HCT116 (cell line): ENCODE measurements around the gene DNAL4. TPM values are rescaled to one million over a fixed set of nuclear protein-coding genes. Genes with fewer than 3 reads are reported as not detected.

Experiments used
- ATAC-seq: fragments of 200-7000 bp; cut with Tn5 transposase; 2 replicates; pipeline ENCODE4 v1.9.1; 2020; ENCODE audit warnings: mild to moderate bottlenecking, moderate library complexity
- BruUV-seq: library from RNA; stranded (reverse); fragments of 400-500 nt; replicated peaks from 2 replicates; lab custom pipeline; 2021; lab: Mats Ljungman, UMichigan
- CTCF ChIA-PET: fragments of 300-600 bp; sonication (Branson Sonifier 250); formaldehyde crosslinking; loops from one replicate; lab custom pipeline; 2021; ENCODE audit warnings: antibody characterized with exemption; lab: Charles Lee
- POLR2A ChIA-PET: fragments of 300-600, 350-600 bp; sonication (Branson Sonifier 250); formaldehyde crosslinking; loops from one replicate; lab custom pipeline; 2021; ENCODE audit warnings: antibody characterized with exemption; lab: Charles Lee
- RAD21 ChIA-PET, 2 experiments: fragments of 300-600 bp; sonication (Branson Sonifier 250); formaldehyde crosslinking; loops; one replicate each; lab custom pipeline; 2023; ENCODE audit warnings: low total read pairs in 2 of 2; ENCODE audit not compliant: uncharacterized antibody in 2 of 2, unreplicated experiment in 2 of 2, low non-redundant PET in 1 of 2; lab: Charles Lee
- DNase-seq: peaks from one replicate; pipeline ENCODE4 v3.0.0-alpha.2; 2010; ENCODE audit warnings: low read depth, low spot score
- H2AFZ ChIP-seq: fragments of 200-600 bp; shearing (Covaris generic), sonication (generic); 2 replicates; pipeline ENCODE4 v1.6.1; 2017; ENCODE audit warnings: low read depth, mixed run types, mixed read lengths, antibody characterized with exemption, low read length; ENCODE audit not compliant: poor library complexity, severe bottlenecking
- H3K27ac ChIP-seq: 2 replicates; pipeline ENCODE4 v1.5.1; 2012; ENCODE audit warnings: low read depth, low read length
- H3K27me3 ChIP-seq: fragments of 200-600 bp; sonication (generic); 2 replicates; pipeline ENCODE4 v1.6.1; 2016; ENCODE audit warnings: mixed run types, low read length, mixed read lengths; ENCODE audit not compliant: insufficient read depth
- H3K36me3 ChIP-seq, 2 experiments: fragments of 200-500 bp in 1 of 2; fragments of 200-600 bp in 1 of 2; sonication (Bioruptor generic) in 1 of 2; sonication (generic) in 1 of 2; 2 replicates each; pipeline versions ENCODE4 v1.5.1 to v1.6.1; 2014 to 2016; ENCODE audit warnings: low read length in 2 of 2, inconsistent platforms in 1 of 2, mixed read lengths in 1 of 2, mixed run types in 1 of 2; ENCODE audit not compliant: insufficient read depth in 2 of 2, control insufficient read depth in 1 of 2
- H3K4me1 ChIP-seq, 2 experiments: fragments of 200-600 bp in 1 of 2; sonication (generic) in 1 of 2; 2 replicates each; pipeline versions ENCODE4 v1.5.1 to v1.6.1; 2012 to 2017; ENCODE audit warnings: low read length in 2 of 2, inconsistent platforms in 1 of 2, mild to moderate bottlenecking in 1 of 2, mixed read lengths in 1 of 2, mixed run types in 1 of 2, moderate library complexity in 1 of 2; ENCODE audit not compliant: insufficient read depth in 2 of 2, control insufficient read depth in 1 of 2
- H3K4me2 ChIP-seq: fragments of 200-600 bp; sonication (generic); 2 replicates; pipeline ENCODE4 v1.6.1; 2017; ENCODE audit warnings: mixed run types, low read length, mixed read lengths
- H3K4me3 ChIP-seq, 2 experiments: fragments of 200-600 bp in 1 of 2; sonication (generic) in 1 of 2; replicated peaks in 1 of 2; 2 replicates each; pipeline ENCODE4 v1.5.1; 2011 to 2016; ENCODE audit warnings: low read length in 2 of 2, control low read depth in 1 of 2, low read depth in 1 of 2, mild to moderate bottlenecking in 1 of 2, mixed read lengths in 1 of 2, mixed run types in 1 of 2
- H3K79me2 ChIP-seq: fragments of 200-600 bp; sonication (generic); 2 replicates; pipeline ENCODE4 v1.6.1; 2017; ENCODE audit warnings: mild to moderate bottlenecking, mixed run types, low read length, moderate library complexity, mixed read lengths; ENCODE audit not compliant: insufficient read depth
- H3K9ac ChIP-seq: fragments of 200-600 bp; sonication (generic); 2 replicates; pipeline ENCODE4 v1.6.1; 2016; ENCODE audit warnings: low read length, mixed read lengths
- H3K9me2 ChIP-seq: fragments of 200-600 bp; sonication (generic), shearing (Covaris generic); 2 replicates; pipeline ENCODE4 v1.6.1; 2017; ENCODE audit warnings: mixed run types, mild to moderate bottlenecking, moderate library complexity; ENCODE audit not compliant: insufficient read depth
- H3K9me3 ChIP-seq, 2 experiments: fragments of 200-500 bp in 1 of 2; fragments of 200-600 bp in 1 of 2; sonication (Bioruptor generic) in 1 of 2; sonication (generic) in 1 of 2; 2 replicates each; pipeline ENCODE4 v1.6.1; 2014 to 2017; ENCODE audit warnings: low read length in 2 of 2, mixed read lengths in 2 of 2, inconsistent platforms in 1 of 2, low read depth in 1 of 2, mild to moderate bottlenecking in 1 of 2, mixed run types in 1 of 2, moderate library complexity in 1 of 2; ENCODE audit not compliant: control insufficient read depth in 1 of 2, insufficient read depth in 1 of 2
- H4K20me1 ChIP-seq: fragments of 200-600 bp; sonication (generic), shearing (Covaris generic); 2 replicates; pipeline ENCODE4 v1.6.1; 2017; ENCODE audit warnings: mixed run types, mild to moderate bottlenecking, moderate library complexity; ENCODE audit not compliant: insufficient read depth
- CBX3 ChIP-seq: IDR thresholded peaks from 2 replicates; pipeline ENCODE4 v1.6.1; 2012; ENCODE audit warnings: low read depth
- CEBPB ChIP-seq: IDR thresholded peaks from 2 replicates; pipeline ENCODE4 v1.6.1; 2012; ENCODE audit warnings: low read depth
- ELF1 ChIP-seq: IDR thresholded peaks from 2 replicates; pipeline ENCODE4 v1.6.1; 2012; ENCODE audit warnings: low read depth, borderline replicate concordance
- JUND ChIP-seq: IDR thresholded peaks from 2 replicates; pipeline ENCODE4 v1.6.1; 2012
- POLR2A ChIP-seq: IDR thresholded peaks from 2 replicates; pipeline ENCODE4 v1.7.0; 2011; ENCODE audit warnings: borderline replicate concordance; ENCODE audit not compliant: insufficient read depth, insufficient read length; ENCODE audit errors: extremely low read depth
- SIN3A ChIP-seq: IDR thresholded peaks from 2 replicates; pipeline ENCODE4 v1.6.1; 2012; ENCODE audit warnings: low read depth
- SP1 ChIP-seq: IDR thresholded peaks from 2 replicates; pipeline ENCODE4 v1.6.1; 2012; ENCODE audit warnings: low read depth
- SRF ChIP-seq: IDR thresholded peaks from 2 replicates; pipeline ENCODE4 v1.6.1; 2012; ENCODE audit warnings: low read depth
- YY1 ChIP-seq: IDR thresholded peaks from 2 replicates; pipeline ENCODE4 v1.6.1; 2011; ENCODE audit warnings: low read length, low read depth, moderate library complexity, mild to moderate bottlenecking; ENCODE audit not compliant: insufficient replicate concordance; ENCODE audit errors: extremely low read depth
- ZFX ChIP-seq: fragments of 450-650 bp; IDR thresholded peaks from 2 replicates; pipeline ENCODE4 v1.6.1; 2017
- ZNF274 ChIP-seq: fragments of 200-500 bp; sonication (Bioruptor generic); IDR thresholded peaks from 2 replicates; pipeline ENCODE4 v1.6.1; 2014; ENCODE audit warnings: mild to moderate bottlenecking, low read depth, low read length, inconsistent platforms
- intact Hi-C: fragments of 100-400 bp; cut with micrococcal nuclease; formaldehyde crosslinking; loops from 2 replicates; pipeline ENCODE4 v1.10.0; 2022
- total RNA-seq: library from RNA; stranded (reverse); gene quantifications from one replicate; pipeline ENCODE4 v1.2.1, GENCODE V29; 2021; ENCODE audit not compliant: unreplicated experiment
- TF ChIP-seq, protein P1 (sequence below): IDR thresholded peaks from 2 replicates; pipeline ENCODE4 v1.6.1; 2012; ENCODE audit warnings: low read depth
- TF ChIP-seq, protein P2 (sequence below), 3 experiments: fragments of 200-600 bp in 1 of 3; sonication (generic) in 1 of 3; IDR thresholded peaks in 2 of 3; conservative IDR thresholded peaks in 1 of 3; 2 replicates each; pipeline ENCODE4 v1.5.1; 2012 to 2017; ENCODE audit warnings: low read depth in 2 of 3, low read length in 2 of 3, antibody characterized with exemption in 1 of 3, borderline replicate concordance in 1 of 3, control low read depth in 1 of 3, mild to moderate bottlenecking in 1 of 3, mixed read lengths in 1 of 3, mixed run types in 1 of 3, moderate library complexity in 1 of 3; ENCODE audit not compliant: insufficient read depth in 1 of 3
- TF ChIP-seq, protein P3 (sequence below): IDR thresholded peaks from 2 replicates; pipeline ENCODE4 v1.6.1; 2012
- TF ChIP-seq, protein P4 (sequence below): IDR thresholded peaks from 2 replicates; pipeline ENCODE4 v1.6.1; 2011; ENCODE audit warnings: mild to moderate bottlenecking, low read length, moderate library complexity; ENCODE audit not compliant: insufficient replicate concordance; ENCODE audit errors: extremely low read depth
- TF ChIP-seq, protein P5 (sequence below): IDR thresholded peaks from 2 replicates; pipeline ENCODE4 v1.6.1; 2012

Gene DNAL4
- total RNA-seq, 1 experiment from 2014 or later: 18.3 TPM

DNA sequence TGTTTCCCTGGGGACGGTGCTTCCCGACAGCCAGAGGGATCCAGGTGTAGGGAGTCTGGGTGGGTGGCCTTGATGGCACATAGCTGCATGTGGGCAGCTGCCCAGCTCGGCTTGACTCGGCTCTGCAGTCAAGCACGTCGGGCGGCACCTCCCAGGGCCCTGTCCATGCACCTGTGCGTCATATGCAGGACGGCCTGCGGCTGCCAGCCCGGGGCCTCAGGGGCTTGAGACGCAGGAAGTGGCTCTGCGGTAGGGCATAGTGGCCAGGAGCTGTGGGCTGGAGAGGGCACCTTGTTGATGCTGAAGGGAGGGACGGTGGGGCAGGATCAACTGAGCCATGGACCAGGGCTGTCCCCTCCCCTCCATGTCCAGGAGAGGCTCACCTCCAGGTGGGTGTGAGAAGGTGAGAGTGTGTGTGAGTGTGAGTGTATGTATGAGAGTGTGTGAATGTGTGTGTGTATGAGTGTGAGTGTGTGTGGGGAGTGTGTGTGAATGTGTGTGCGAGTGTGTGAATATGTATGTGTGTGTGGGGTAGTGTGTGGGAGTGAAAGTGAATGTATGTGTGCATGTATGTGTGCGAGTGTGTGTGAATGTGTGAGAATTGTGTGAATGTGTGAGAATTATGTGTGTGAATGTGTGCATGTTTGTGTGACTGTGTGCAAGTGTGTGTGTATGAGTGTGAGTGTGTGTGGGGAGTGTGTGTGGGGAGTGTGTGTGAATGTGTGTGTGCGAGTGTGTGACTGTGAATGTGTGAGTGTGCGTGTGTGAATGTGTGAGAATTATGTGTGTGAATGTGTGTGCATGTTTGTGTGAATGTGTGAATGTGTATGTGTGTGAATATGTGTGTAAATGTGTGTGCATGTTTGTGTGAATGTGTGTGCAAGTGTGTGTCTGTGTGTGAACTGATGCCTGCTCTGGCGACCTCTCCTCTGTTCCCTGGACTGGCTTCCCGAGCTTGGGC is 32.5 kb downstream of the DNAL4 start:
- ChIA-PET CTCF (no interaction called here), RAD21 (no interaction called here), POLR2A (no interaction called here)
- no TSS peak for BruUV-seq
- H3K79me2 ChIP-seq: no peaks in the 10 kb centered on the region
- H3K36me3 ChIP-seq: no peaks in the 10 kb centered on the region
- no peaks in the 10 kb centered on the region for H3K9me3 ChIP-seq
- no peak for ATAC-seq
- H4K20me1 ChIP-seq: no peaks in the 10 kb centered on the region
- no peak overlapping the region for H2AFZ ChIP-seq
- H3K9ac ChIP-seq: no peak overlapping the region
- no peak overlapping the region for H3K4me3 ChIP-seq
- TF ChIP-seq ZFX (no peak), ZNF274 (no peak), SIN3A (no peak), ELF1 (no peak), JUND (no peak), SRF (no peak), CEBPB (no peak), SP1 (no peak), POLR2A (no peak), YY1 (no peak), CBX3 (no peak)
- TF ChIP-seq, protein P1, sequence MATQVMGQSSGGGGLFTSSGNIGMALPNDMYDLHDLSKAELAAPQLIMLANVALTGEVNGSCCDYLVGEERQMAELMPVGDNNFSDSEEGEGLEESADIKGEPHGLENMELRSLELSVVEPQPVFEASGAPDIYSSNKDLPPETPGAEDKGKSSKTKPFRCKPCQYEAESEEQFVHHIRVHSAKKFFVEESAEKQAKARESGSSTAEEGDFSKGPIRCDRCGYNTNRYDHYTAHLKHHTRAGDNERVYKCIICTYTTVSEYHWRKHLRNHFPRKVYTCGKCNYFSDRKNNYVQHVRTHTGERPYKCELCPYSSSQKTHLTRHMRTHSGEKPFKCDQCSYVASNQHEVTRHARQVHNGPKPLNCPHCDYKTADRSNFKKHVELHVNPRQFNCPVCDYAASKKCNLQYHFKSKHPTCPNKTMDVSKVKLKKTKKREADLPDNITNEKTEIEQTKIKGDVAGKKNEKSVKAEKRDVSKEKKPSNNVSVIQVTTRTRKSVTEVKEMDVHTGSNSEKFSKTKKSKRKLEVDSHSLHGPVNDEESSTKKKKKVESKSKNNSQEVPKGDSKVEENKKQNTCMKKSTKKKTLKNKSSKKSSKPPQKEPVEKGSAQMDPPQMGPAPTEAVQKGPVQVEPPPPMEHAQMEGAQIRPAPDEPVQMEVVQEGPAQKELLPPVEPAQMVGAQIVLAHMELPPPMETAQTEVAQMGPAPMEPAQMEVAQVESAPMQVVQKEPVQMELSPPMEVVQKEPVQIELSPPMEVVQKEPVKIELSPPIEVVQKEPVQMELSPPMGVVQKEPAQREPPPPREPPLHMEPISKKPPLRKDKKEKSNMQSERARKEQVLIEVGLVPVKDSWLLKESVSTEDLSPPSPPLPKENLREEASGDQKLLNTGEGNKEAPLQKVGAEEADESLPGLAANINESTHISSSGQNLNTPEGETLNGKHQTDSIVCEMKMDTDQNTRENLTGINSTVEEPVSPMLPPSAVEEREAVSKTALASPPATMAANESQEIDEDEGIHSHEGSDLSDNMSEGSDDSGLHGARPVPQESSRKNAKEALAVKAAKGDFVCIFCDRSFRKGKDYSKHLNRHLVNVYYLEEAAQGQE: no peak
- TF ChIP-seq, protein P2, sequence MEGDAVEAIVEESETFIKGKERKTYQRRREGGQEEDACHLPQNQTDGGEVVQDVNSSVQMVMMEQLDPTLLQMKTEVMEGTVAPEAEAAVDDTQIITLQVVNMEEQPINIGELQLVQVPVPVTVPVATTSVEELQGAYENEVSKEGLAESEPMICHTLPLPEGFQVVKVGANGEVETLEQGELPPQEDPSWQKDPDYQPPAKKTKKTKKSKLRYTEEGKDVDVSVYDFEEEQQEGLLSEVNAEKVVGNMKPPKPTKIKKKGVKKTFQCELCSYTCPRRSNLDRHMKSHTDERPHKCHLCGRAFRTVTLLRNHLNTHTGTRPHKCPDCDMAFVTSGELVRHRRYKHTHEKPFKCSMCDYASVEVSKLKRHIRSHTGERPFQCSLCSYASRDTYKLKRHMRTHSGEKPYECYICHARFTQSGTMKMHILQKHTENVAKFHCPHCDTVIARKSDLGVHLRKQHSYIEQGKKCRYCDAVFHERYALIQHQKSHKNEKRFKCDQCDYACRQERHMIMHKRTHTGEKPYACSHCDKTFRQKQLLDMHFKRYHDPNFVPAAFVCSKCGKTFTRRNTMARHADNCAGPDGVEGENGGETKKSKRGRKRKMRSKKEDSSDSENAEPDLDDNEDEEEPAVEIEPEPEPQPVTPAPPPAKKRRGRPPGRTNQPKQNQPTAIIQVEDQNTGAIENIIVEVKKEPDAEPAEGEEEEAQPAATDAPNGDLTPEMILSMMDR (IDR thresholded peaks at IDR 0.05 in 2 of 3, conservative IDR thresholded peaks at IDR 0.05 in 1 of 3; ENCODE audit: borderline replicate concordance in 1 of 3, insufficient read depth in 1 of 3, low read depth in 2 of 3, low read length in 2 of 3): no peak
- TF ChIP-seq, protein P3, sequence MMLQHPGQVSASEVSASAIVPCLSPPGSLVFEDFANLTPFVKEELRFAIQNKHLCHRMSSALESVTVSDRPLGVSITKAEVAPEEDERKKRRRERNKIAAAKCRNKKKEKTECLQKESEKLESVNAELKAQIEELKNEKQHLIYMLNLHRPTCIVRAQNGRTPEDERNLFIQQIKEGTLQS: no peak
- TF ChIP-seq, protein P4, sequence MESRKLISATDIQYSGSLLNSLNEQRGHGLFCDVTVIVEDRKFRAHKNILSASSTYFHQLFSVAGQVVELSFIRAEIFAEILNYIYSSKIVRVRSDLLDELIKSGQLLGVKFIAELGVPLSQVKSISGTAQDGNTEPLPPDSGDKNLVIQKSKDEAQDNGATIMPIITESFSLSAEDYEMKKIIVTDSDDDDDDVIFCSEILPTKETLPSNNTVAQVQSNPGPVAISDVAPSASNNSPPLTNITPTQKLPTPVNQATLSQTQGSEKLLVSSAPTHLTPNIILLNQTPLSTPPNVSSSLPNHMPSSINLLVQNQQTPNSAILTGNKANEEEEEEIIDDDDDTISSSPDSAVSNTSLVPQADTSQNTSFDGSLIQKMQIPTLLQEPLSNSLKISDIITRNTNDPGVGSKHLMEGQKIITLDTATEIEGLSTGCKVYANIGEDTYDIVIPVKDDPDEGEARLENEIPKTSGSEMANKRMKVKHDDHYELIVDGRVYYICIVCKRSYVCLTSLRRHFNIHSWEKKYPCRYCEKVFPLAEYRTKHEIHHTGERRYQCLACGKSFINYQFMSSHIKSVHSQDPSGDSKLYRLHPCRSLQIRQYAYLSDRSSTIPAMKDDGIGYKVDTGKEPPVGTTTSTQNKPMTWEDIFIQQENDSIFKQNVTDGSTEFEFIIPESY: no peak
- TF ChIP-seq, protein P5, sequence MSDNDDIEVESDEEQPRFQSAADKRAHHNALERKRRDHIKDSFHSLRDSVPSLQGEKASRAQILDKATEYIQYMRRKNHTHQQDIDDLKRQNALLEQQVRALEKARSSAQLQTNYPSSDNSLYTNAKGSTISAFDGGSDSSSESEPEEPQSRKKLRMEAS: no peak
- H3K9me2 ChIP-seq: no peaks in the 10 kb centered on the region
- intact Hi-C loops: no loop called here
- H3K4me2 ChIP-seq: no peak overlapping the region
- peaks cover 32 to 43% of the 10 kb centered on the region in 2 experiments for H3K4me1 ChIP-seq
- DNase-seq: no peak
- no peaks in the 10 kb centered on the region for H3K27me3 ChIP-seq
- no peak overlapping the region for H3K27ac ChIP-seq
